SK-N-SH (cell line): Measurements from ENCODE around the gene ZNF384. TPM values are rescaled to one million over a fixed set of nuclear protein-coding genes. Genes with fewer than 3 reads are reported as not detected.

Source experiments
- CTCF ChIA-PET: fragments of 300-600, 350-600 bp; formaldehyde crosslinking; extraction: SDS; loops from one replicate; lab custom pipeline; 2021; lab: Yijun Ruan, JAX
- POLR2A ChIA-PET: fragments of 350-600 bp; sonication (Branson Sonifier 250); formaldehyde crosslinking; extraction: SDS; loops from one replicate; lab custom pipeline; 2020; ENCODE audit warnings: antibody characterized with exemption, inconsistent platforms; lab: Yijun Ruan, JAX
- DNase-seq: peaks from one replicate; pipeline ENCODE4 v3.0.0; 2012
- H2AFZ ChIP-seq: fragments of 200-600 bp; sonication (generic); 2 replicates; pipeline ENCODE4 v1.8.1; 2016; ENCODE audit warnings: antibody characterized with exemption, mild to moderate bottlenecking, low read depth
- H3F3A ChIP-seq: fragments of 200-600 bp; sonication (generic); replicated peaks from 2 replicates; pipeline ENCODE3; 2016; ENCODE audit warnings: antibody characterized with exemption, mild to moderate bottlenecking; ENCODE audit not compliant: insufficient read depth
- H3K27ac ChIP-seq, 2 experiments: fragments of 200-500 bp in 1 of 2; fragments of 200-600 bp in 1 of 2; sonication (Bioruptor generic) in 1 of 2; sonication (generic), shearing (Covaris generic) in 1 of 2; 2 replicates each; pipeline versions ENCODE4 v1.5.1 to v1.6.1; 2014 to 2016; ENCODE audit warnings: low read depth in 2 of 2, inconsistent platforms in 1 of 2, low read length in 1 of 2, mild to moderate bottlenecking in 1 of 2, mixed read lengths in 1 of 2
- H3K27me3 ChIP-seq: fragments of 200-600 bp; sonication (generic), shearing (Covaris generic); 2 replicates; pipeline ENCODE4 v1.6.1; 2016; ENCODE audit warnings: mixed run types; ENCODE audit not compliant: insufficient read depth
- H3K36me3 ChIP-seq, 2 experiments: fragments of 200-500 bp in 1 of 2; fragments of 200-600 bp in 1 of 2; sonication (Bioruptor generic) in 1 of 2; sonication (generic) in 1 of 2; replicated peaks in 1 of 2; 2 replicates each; pipeline versions ENCODE3 to v1.5.1; 2014 to 2016; ENCODE audit warnings: low read length in 1 of 2, mild to moderate bottlenecking in 1 of 2; ENCODE audit not compliant: insufficient read depth in 2 of 2, control insufficient read depth in 1 of 2
- H3K4me1 ChIP-seq, 2 experiments: fragments of 200-500 bp in 1 of 2; fragments of 200-600 bp in 1 of 2; sonication (Bioruptor generic) in 1 of 2; sonication (generic), shearing (Covaris generic) in 1 of 2; 2 replicates each; pipeline versions ENCODE4 v1.5.1 to v1.6.1; 2014 to 2016; ENCODE audit warnings: low read depth in 1 of 2, low read length in 1 of 2, mixed run types in 1 of 2; ENCODE audit not compliant: insufficient read depth in 2 of 2, control insufficient read depth in 1 of 2
- H3K4me2 ChIP-seq: fragments of 200-600 bp; sonication (generic), shearing (Covaris generic); 2 replicates; pipeline ENCODE4 v1.6.1; 2017; ENCODE audit warnings: mixed run types
- H3K4me3 ChIP-seq, 2 experiments: fragments of 200-500 bp in 1 of 2; fragments of 200-600 bp in 1 of 2; sonication (Bioruptor generic) in 1 of 2; sonication (generic), shearing (Covaris generic) in 1 of 2; 2 replicates each; pipeline versions ENCODE4 v1.5.1 to v1.8.1; 2014 to 2016; ENCODE audit warnings: low read depth in 2 of 2, inconsistent platforms in 1 of 2, low read length in 1 of 2, mild to moderate bottlenecking in 1 of 2, mixed read lengths in 1 of 2, moderate library complexity in 1 of 2
- H3K79me2 ChIP-seq: fragments of 200-600 bp; sonication (generic); 2 replicates; pipeline ENCODE4 v1.8.1; 2017; ENCODE audit warnings: mild to moderate bottlenecking; ENCODE audit not compliant: insufficient read depth
- H3K9ac ChIP-seq: fragments of 200-600 bp; sonication (generic); 2 replicates; pipeline ENCODE4 v1.6.1; 2017; ENCODE audit warnings: mixed run types
- H3K9me2 ChIP-seq: fragments of 200-600 bp; sonication (generic); 2 replicates; pipeline ENCODE4 v1.6.1; 2017; ENCODE audit warnings: mixed run types
- H3K9me3 ChIP-seq: fragments of 200-600 bp; sonication (generic); 2 replicates; pipeline ENCODE4 v1.6.1; 2017; ENCODE audit warnings: mixed run types, mild to moderate bottlenecking, moderate library complexity
- H4K20me1 ChIP-seq: fragments of 200-600 bp; sonication (generic); 2 replicates; pipeline ENCODE4 v1.6.1; 2017; ENCODE audit warnings: mild to moderate bottlenecking, mixed run types; ENCODE audit not compliant: insufficient read depth
- CHD2 ChIP-seq: fragments of 150-350 bp; IDR thresholded peaks from 2 replicates; pipeline ENCODE4 v1.6.1; 2018; ENCODE audit warnings: low read length; ENCODE audit not compliant: partially characterized antibody
- ELF1 ChIP-seq: IDR thresholded peaks from 2 replicates; pipeline ENCODE4 v1.4.0; 2012
- EP300 ChIP-seq, 2 experiments: IDR thresholded peaks; 2 replicates each; pipeline versions ENCODE4 v1.4.0 to v1.6.1; 2012; ENCODE audit warnings: borderline replicate concordance in 1 of 2, low read depth in 1 of 2, low read length in 1 of 2
- EZH2phosphoT487 ChIP-seq: fragments of 200-600 bp; sonication (generic); IDR thresholded peaks from 2 replicates; pipeline ENCODE4 v1.6.1; 2017; ENCODE audit warnings: low read depth, mixed run types, mild to moderate bottlenecking, antibody characterized with exemption, moderate library complexity, borderline replicate concordance
- FOSL2 ChIP-seq: IDR thresholded peaks from 2 replicates; pipeline ENCODE4 v1.4.0; 2012; ENCODE audit warnings: low read depth, mild to moderate bottlenecking, moderate library complexity, borderline replicate concordance
- FOXJ3 ChIP-seq: sonication (generic); formaldehyde crosslinking; IDR thresholded peaks from 2 replicates; pipeline ENCODE4 v1.5.1; 2020; ENCODE audit warnings: mild to moderate bottlenecking, missing genetic modification reagents
- FOXM1 ChIP-seq: IDR thresholded peaks from 2 replicates; pipeline ENCODE4 v1.4.0; 2012; ENCODE audit warnings: low read depth, mild to moderate bottlenecking
- GABPA ChIP-seq: IDR thresholded peaks from 2 replicates; pipeline ENCODE4 v1.4.0; 2012; ENCODE audit warnings: low read depth, mild to moderate bottlenecking
- MEF2A ChIP-seq: IDR thresholded peaks from 2 replicates; pipeline ENCODE4 v1.4.0; 2012; ENCODE audit warnings: low read depth, borderline replicate concordance
- MXI1 ChIP-seq: IDR thresholded peaks from 2 replicates; pipeline ENCODE4 v1.6.1; 2012; ENCODE audit warnings: mild to moderate bottlenecking, low read depth, low read length, improper control_type of control experiment
- RCOR1 ChIP-seq: fragments of 150-350 bp; IDR thresholded peaks from 2 replicates; pipeline ENCODE4 v1.6.1; 2017; ENCODE audit warnings: antibody characterized with exemption, low read length
- SIN3A ChIP-seq: IDR thresholded peaks from 2 replicates; pipeline ENCODE4 v1.6.1; 2012; ENCODE audit warnings: low read depth, mild to moderate bottlenecking, low read length, moderate library complexity, borderline replicate concordance
- TAF1 ChIP-seq: IDR thresholded peaks from 2 replicates; pipeline ENCODE4 v1.6.1; 2012; ENCODE audit warnings: low read depth, mild to moderate bottlenecking, low read length, moderate library complexity, borderline replicate concordance
- TCF12 ChIP-seq: IDR thresholded peaks from 2 replicates; pipeline ENCODE4 v1.4.0; 2012
- TEAD4 ChIP-seq: IDR thresholded peaks from 2 replicates; pipeline ENCODE4 v1.4.0; 2012; ENCODE audit warnings: mild to moderate bottlenecking, borderline replicate concordance; ENCODE audit not compliant: insufficient read depth
- YY1 ChIP-seq: IDR thresholded peaks from 2 replicates; pipeline ENCODE4 v1.4.0; 2012; ENCODE audit warnings: low read depth, mild to moderate bottlenecking
- WGBS: methylation state at CpG from one replicate; pipeline ENCODE4 v1.1.6; 2017; ENCODE audit warnings: low lambda C conversion rate; 5-methylcytosine and 5-hydroxymethylcytosine counted together
- polyA plus RNA-seq, 3 experiments: library from polyadenylated mRNA; depleted of rRNA; stranded (reverse); fragments of >200 nt; gene quantifications; 2 replicates each; pipeline ENCODE4 v1.2.3, GENCODE V29; 2012
- TF ChIP-seq, protein P1 (sequence below): fragments of 150-350 bp; IDR thresholded peaks from 2 replicates; pipeline ENCODE4 v1.6.1; 2017; ENCODE audit warnings: antibody characterized with exemption, low read length, low read depth, borderline replicate concordance
- TF ChIP-seq, protein P2 (sequence below): IDR thresholded peaks from 2 replicates; pipeline ENCODE4 v1.6.1; 2012; ENCODE audit warnings: mild to moderate bottlenecking, low read depth, low read length, moderate library complexity
- TF ChIP-seq, protein P3 (sequence below): IDR thresholded peaks from 2 replicates; pipeline ENCODE4; 2012

Gene ZNF384
- polyA plus RNA-seq, 1 of the 3 experiments (the other 2 are of a cell fraction) = 64.9 TPM

DNA sequence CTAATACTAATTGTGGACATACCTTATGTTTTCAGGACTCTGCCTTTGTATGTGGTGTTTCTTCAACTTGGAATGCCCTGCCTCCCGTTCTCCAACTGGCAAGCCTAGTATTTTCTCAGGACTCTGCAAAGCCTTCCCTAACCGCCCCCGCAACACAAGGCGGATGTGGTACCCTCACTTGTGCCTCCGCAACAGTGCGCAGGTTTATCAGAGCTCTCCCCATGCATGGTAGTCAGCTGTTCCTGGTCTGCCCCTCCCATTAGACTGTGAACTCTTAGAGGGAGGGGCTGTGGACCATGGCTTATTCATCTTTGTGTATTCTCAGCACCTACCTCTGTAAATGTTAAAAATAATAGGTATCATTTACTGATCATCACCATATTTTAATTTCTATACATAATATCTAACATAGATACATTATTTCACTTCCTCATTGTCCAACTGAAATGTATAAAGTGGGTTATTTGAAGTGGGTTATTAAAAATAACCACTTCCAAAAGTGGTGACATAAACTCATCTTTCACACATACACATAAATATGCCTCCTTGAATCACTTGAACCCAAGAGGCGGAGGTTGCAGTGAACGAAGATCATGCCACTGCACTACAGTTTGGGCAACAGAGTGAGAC is 62.4 kb downstream of the ZNF384 start:
- Histone ChIP-seq H3K79me2 (no peaks in the 10 kb centered on the region), H3K4me1 (peaks cover 0 to 14% of the 10 kb centered on the region in 2 experiments; a peak in 1 of 4 replicates), H4K20me1 (no peaks in the 10 kb centered on the region), H3K4me2 (no peak overlapping the region), H3K9ac (no peak overlapping the region), H3K27me3 (no peaks in the 10 kb centered on the region), H3K4me3 (no peak overlapping the region), H3K9me2 (no peaks in the 10 kb centered on the region), H2AFZ (peak overlapping the region; percentile 57; the same call in 1 of the 2 replicates), H3K36me3 (no peaks in the 10 kb centered on the region), H3K9me3 (no peaks in the 10 kb centered on the region), H3F3A (no peaks in the 10 kb centered on the region), H3K27ac (no peak overlapping the region)
- DNase-seq = no peak
- CTCF ChIA-PET = interaction anchor here (4.8 kb wide), 1 partner anchor 18 kb away, joined by 21 read pairs; no protein-coding TSS in a partner anchor
- TF ChIP-seq TEAD4 (no peak), MEF2A (no peak), EP300 (IDR thresholded peaks at IDR 0.05; ENCODE audit: borderline replicate concordance in 1 of 2, low read depth in 1 of 2, low read length in 1 of 2) (no peak), TCF12 (no peak), YY1 (no peak), GABPA (no peak), RCOR1 (no peak), ELF1 (no peak), MXI1 (no peak), FOXM1 (no peak), FOXJ3 (no peak), TAF1 (no peak), SIN3A (no peak), CHD2 (no peak), EZH2phosphoT487 (no peak), FOSL2 (no peak)
- TF ChIP-seq, protein P1, sequence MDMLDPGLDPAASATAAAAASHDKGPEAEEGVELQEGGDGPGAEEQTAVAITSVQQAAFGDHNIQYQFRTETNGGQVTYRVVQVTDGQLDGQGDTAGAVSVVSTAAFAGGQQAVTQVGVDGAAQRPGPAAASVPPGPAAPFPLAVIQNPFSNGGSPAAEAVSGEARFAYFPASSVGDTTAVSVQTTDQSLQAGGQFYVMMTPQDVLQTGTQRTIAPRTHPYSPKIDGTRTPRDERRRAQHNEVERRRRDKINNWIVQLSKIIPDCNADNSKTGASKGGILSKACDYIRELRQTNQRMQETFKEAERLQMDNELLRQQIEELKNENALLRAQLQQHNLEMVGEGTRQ = no peak
- TF ChIP-seq, protein P2, sequence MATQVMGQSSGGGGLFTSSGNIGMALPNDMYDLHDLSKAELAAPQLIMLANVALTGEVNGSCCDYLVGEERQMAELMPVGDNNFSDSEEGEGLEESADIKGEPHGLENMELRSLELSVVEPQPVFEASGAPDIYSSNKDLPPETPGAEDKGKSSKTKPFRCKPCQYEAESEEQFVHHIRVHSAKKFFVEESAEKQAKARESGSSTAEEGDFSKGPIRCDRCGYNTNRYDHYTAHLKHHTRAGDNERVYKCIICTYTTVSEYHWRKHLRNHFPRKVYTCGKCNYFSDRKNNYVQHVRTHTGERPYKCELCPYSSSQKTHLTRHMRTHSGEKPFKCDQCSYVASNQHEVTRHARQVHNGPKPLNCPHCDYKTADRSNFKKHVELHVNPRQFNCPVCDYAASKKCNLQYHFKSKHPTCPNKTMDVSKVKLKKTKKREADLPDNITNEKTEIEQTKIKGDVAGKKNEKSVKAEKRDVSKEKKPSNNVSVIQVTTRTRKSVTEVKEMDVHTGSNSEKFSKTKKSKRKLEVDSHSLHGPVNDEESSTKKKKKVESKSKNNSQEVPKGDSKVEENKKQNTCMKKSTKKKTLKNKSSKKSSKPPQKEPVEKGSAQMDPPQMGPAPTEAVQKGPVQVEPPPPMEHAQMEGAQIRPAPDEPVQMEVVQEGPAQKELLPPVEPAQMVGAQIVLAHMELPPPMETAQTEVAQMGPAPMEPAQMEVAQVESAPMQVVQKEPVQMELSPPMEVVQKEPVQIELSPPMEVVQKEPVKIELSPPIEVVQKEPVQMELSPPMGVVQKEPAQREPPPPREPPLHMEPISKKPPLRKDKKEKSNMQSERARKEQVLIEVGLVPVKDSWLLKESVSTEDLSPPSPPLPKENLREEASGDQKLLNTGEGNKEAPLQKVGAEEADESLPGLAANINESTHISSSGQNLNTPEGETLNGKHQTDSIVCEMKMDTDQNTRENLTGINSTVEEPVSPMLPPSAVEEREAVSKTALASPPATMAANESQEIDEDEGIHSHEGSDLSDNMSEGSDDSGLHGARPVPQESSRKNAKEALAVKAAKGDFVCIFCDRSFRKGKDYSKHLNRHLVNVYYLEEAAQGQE = no peak
- TF ChIP-seq, protein P3, sequence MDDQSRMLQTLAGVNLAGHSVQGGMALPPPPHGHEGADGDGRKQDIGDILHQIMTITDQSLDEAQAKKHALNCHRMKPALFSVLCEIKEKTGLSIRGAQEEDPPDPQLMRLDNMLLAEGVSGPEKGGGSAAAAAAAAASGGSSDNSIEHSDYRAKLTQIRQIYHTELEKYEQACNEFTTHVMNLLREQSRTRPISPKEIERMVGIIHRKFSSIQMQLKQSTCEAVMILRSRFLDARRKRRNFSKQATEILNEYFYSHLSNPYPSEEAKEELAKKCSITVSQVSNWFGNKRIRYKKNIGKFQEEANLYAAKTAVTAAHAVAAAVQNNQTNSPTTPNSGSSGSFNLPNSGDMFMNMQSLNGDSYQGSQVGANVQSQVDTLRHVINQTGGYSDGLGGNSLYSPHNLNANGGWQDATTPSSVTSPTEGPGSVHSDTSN = no peak
- 92% methylated on average over 8 of the region's 8 CpGs for WGBS
- POLR2A ChIA-PET = no interaction called here
